ENCODE data around the gene ZNF277.
"Not testable (repeated sequence)": the region's sequence is repeated elsewhere in the genome, so short reads cannot be mapped to it uniquely, and the experiment has no call there.

ZNF277 gene

DNA sequence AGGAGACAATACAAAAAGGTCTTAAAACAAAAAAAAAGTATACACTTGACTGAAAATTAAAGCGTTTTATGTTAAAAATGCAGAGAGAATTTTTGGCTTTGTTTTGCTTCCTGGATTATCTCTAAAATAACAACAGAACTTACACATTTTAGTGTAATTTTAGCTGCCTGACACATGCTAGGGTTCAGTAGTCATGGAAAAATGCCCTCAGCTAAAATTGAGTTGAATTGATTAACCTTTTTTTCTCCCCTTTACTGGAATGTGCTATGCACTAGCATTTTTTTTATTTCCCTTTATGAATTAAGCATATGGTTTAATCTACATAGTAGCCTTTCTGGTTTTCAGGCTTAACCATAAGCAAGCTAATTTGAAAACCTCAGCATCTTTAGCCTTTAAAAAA lies 89.9 kb downstream of the ZNF277 start:
- no peak for DNase-seq (ENCODE audit: low read depth)

DNA sequence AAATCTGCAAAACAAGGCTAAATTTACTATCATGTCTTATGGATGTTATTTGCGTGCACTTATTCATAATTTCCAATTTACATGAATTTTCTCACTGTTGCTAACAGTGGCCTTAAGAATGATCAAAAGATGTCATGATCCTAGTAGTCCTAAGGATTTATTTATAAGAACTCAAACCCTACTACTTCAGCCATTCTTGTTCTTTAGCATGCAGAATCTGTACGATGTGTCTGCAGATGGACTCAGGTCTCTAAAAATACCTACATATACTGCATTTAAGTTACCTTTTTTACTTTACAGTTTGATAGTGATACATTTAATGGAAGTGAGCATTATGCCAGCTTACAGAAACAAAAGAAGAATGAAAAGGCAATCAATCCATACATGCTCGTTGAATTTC lies 91.2 kb downstream of the ZNF277 start:
- DNase-seq (ENCODE audit: low read depth) = no peak

DNA sequence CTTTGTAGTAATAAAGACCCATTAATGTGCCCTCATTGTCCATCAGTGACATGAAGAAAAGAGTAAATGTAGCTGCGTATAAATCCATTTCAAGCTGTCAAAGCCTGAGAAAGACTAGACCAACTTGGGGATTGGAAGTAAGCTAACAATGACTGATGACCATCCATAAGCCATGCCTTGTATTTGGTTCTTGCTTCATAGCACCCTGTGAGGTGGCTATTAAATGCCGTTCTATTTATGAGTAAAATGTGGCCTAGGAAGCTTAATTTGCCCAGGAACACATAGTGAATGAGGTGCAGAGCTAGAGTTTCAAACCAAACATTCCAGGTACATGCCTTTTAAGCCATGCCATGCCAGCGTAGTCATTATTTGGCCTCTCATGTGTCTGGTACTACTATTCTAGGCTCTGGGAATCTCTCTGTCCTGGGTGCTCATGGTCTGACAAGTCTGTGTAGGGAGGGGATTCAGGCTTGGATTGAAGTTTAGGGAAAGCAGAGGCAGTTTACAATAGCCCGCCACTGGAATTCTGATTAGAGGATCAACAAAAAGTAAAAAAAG lies 92.1 kb downstream of the ZNF277 start:
- no peak for DNase-seq (ENCODE audit: low read depth)

DNA sequence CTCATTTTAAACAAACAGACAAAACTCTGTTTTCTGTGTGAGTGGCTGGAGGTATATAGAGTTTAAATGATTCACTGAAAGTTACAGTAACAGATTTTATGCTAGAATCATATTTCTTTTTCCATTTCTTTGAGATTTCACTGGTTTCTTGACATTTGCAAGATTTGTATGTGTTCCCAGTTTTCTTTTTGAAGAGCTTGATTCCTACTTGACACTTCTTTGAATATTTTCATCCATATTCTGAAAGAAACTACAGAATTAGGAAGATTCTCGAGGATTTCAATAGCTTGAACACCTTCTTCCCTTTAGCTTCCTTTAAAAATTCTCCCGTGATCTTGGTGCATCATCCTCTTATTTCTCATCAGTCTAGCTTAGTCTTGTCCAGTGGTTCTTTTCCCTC lies 93.6 kb downstream of the ZNF277 start:
- DNase-seq (ENCODE audit: low read depth) = no peak

DNA sequence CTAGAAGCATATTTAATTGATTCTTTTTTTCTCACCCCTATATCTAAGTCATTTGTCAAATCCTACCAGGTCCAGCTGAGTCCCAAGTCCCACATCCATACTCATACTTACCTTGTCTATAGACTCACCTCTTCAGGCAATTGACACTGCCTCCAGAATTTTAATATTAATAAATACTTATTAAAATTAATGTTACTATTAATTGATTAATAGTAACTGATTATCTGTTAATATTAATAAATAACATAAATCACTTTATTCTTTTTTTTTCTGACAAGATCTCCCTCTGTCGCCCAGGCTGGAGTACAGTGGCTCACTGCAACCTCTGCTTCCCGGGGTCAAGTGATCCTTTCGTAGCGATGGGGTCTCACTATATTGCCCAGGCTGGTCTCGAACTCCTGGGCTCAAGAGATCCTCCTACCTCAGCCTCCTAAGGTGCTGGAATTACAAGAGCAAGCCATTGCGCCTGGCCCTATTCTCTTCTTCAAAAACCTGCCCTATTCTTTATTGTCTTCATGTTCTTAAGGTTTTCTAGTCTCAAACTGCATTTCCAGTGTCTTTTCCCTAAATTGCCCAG lies 94.4 kb downstream of the ZNF277 start:
- DNase-seq (ENCODE audit: low read depth) = no peak

DNA sequence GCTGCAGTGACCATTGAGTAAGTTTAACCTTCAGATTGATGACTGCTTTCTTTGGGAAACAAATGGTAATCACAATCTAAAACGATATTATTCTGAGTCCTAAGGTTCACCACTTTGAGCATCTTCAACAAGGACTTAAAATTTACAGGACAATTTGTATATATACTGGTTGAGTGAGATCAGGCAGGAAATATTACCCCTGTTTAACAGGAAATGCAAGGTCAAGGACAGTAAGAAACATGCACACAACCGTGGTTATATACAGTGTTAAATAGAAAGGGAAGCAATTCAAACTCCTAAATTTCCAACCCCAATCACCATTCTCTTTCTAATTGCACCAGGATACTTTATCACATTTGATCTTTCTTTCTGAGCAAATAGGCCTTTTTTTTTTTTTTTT lies 96.1 kb downstream of the ZNF277 start:
- no peak for DNase-seq (ENCODE audit: low read depth)

DNA sequence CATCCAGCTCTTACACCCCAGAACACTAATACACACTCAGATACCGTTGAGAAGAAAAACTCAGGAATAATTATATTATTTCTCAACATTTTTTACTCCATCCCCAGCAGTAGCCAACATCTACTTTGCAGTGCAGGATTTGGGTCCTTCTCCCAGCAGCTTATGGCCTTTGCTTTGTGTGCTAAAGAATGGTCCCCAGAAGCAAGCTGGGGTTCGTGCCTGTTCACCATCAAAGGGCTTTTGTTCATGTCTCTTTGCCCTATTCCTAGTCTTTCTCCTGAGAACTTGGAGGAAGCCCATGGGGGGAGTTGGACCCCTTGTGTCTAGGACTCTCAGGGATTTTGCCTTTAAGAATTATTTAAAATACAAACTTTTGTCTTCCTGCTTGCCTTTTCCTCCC lies 100.4 kb downstream of the ZNF277 start:
- DNase-seq (ENCODE audit: low read depth) = no peak

DNA sequence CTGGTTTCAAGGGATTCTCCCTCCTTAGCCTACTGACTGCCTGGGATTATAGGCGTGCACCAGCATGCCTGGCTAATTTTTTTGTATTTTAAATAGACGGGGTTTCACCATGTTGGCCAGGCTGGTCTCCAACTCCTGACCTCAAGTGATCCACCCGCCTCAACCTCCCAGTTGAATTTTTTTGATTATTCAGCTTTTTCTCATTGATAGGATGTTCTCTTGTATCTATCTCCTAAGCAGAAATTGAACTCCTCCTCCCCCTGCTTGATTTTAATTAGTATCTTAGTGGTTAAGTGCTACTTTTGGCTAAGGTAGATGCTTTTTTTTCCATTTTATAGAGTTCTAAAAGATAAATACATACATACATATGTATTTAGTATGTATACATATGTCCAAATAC lies 101.0 kb downstream of the ZNF277 start:
- no peak for DNase-seq (ENCODE audit: low read depth)

DNA sequence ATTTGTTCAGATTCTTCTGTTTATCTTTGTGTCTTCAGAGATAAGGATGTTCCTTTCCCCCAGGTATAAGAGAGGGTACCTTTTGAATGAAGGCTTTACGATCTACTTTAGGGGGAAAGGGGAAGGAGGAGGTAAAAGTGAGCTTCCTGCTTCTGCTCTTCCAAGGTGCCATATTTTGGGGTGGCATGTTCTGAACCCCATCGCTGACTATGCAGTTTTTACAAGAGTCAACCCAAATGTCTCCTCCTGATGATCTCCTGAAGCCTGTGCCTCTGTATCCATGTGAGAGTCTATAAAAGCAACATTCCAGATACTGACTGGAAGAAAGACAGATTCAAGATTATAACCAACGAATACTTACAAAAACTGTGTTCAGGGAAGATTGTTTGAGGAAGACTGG lies 102.5 kb downstream of the ZNF277 start:
- DNase-seq (ENCODE audit: low read depth) = no peak

DNA sequence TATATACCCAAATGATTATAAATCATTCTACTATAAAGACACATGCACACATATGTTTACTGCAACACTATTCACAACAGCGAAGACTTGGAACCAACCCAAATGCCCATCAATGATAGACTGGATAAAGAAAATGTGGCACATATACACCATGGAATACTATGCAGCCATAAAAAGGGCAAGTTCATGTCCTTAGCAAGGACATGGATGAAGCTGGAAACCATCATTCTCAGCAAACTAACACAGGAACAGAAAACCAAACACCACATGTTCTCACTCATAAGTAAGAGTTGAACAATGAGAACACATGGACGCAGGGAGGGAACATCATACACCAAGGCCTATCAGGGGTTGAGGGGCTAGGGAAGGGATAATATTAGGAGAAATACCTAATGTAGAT lies 110.3 kb downstream of the ZNF277 start:
- not testable (repeated sequence) for DNase-seq (ENCODE audit: low read depth)

DNA sequence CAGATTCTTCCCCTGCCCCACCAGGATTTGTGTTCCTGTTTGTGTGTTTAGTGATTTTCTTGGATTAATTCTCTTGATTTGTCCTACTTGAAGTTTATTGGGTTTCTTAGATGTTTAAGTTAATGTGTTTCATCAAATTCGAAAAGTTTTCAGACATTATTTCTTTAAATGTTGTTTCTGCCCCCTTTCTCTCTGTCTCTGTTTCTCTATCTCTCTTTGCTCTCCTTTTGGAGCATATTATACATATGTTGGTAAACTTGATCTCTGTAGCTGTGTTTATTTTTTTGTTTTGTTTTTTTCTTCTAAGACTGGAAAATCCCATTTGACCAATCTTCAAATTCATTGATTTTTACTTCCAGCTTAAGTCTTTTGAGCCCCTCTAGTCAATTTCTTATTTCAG lies 115.6 kb downstream of the ZNF277 start:
- DNase-seq (ENCODE audit: low read depth) = no peak

DNA sequence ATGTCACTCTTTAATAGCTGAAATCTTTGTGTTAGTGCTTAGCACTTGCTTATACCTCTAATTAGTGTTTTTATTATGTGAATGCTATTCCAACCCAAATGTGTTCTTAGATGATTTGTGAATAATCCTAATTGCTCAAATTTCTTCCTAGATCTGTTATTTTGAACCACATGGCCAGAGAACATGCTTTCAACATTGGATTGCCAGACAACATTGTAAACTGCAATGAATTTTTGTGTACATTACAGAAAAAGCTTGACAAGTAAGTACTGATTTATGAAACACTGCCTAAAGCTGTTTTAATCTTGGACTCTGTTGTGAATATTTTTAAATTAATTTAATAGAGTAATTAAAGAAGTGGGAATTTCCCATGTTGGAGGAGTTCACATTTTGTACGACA lies 121.1 kb downstream of the ZNF277 start:
- no peak for DNase-seq (ENCODE audit: low read depth)

DNA sequence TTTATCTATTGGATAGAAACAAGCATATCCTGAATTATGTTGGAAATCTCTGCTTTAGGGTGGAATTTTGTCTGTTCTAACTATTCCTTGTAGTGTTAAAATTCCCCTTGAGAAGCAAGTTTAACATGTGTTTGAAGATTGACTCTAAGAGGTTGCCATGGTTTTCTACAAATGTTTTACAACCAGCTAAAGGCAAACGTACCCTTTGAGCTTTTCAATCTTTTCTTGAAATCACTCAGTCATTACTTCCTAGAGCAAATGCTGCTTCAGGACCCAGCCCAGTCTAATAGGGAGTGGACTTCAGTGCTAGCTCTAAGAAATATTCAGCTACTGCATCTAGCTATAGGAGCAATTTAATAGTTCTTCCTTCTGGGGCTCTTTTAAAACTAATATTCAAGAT lies 125.0 kb downstream of the ZNF277 start:
- DNase-seq (ENCODE audit: low read depth) = no peak

DNA sequence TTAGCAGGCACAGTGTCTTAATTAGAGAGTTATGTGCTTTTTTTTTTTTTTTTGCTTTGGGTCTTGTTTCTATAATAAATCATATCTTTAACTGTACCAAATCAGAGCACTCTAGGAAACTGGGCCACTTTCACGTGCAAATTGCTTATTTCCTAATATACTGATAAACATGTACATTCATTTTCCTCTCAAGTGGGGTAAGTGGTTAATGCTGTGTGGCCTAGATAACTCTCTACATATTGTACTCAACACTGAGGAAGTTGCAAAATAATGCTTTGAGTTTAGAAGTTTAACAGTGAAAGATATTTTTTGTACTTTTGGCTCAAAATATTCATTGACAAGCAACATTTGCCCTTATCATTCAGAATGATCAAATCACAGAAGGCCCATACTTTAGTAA lies 127.9 kb downstream of the ZNF277 start:
- no peak for DNase-seq (ENCODE audit: low read depth)

DNA sequence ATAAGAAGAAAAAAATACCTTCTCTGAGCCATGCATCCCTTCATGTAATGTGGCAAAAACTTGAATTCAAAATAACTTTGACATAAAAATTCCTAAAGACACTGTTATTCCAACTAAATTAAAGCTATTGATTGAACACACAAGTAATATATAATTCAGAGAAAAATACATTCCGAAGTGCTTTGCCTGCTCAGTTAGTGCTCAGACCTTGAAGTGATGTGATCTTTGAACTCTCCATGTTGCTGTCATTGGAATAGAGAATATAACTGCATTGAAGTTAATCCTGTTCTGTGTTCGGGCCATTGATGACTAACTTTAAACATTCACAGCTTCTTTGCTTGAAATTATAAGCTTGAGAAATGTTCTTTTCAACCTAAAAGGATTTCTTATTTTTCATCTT lies 129.8 kb downstream of the ZNF277 start:
- no peak for DNase-seq (ENCODE audit: low read depth)

DNA sequence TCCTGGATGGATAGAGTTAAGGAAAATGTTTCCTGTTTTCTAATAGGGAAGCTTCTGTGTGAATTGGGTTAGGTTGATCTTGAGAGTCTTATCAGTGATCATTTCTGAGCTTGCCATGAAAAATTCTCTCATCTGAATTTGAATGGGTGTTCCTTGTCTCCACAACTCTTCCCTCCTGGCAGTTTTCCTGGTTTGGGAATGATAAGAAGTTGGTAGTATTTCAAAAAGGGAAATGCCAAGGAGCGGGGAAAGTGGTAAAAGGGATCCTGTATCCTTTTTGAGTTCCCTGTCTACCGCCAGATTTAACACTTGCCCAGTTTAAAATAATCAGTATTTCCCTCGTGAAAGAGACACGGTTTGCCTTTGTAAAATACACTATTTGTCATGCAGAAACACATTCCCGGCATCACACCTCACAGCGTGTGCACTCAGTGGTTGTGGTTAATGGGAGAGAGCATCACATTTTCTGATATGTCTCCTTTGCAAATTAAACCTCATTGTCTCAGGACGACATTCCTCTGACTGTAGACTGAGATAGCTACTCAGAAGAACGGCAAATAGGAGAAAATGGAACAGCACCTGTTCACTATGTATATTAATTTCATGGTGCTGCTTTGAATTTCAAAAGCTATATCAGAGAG lies 130.6 kb downstream of the ZNF277 start:
- no peak for DNase-seq (ENCODE audit: low read depth)

DNA sequence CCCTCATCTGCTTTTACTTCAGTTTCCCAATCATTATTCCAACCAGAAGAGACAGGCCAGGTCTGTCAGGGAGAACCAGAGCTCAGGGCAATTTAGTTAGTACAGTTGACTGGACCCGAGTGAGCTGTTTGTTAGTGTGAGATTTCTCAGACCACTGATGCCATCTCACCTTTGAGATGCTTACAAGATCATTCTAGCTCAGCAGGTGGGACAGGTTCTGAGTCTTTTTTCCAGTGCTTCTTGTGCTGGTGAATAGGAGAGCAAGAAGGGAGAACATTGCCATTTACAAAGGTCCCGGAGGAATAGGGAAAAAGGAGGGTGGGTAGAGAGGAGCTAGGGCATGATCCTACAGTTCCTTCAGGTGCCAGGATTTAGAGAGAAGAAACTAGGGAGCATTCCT lies 131.4 kb downstream of the ZNF277 start:
- no peak for DNase-seq (ENCODE audit: low read depth)

DNA sequence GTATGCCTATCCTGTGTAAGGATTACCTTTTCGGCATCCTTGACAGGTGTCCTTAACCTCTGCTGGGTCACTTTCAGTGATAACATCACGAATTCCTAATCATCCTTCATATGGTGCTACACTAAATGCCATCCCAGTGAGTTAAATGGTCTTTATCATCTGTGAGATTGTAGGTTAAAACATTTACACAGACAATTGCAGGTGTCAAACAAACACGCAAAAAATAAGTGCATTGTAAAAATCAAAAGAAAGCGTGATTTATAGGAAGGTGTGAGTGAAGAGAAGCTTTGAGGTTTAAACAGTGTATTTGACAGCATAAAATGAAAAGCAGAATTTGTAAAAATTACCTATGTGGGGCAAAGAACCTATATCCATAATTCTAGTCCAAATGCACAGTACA lies 132.3 kb downstream of the ZNF277 start:
- DNase-seq (ENCODE audit: low read depth) = no peak

DNA sequence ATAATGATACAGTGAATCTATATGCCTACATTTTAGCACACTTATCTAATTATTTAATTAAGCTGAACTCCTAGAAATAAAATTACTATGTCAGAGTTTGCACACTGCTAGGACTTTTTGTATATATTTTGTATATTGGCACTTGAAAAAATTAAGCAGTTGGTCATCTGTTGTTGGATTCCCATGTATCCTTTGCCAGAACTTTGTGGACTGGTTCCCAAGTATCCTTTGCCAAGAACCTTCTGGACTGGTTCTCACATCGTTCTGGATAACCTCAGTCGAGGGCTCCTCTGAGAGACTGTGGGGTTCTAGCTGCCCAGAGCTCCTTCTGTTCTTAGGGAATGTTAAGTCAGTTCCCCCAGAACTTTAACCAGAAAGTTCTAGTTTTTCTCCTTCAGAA lies 135.0 kb downstream of the ZNF277 start:
- DNase-seq (ENCODE audit: low read depth) = no peak

DNA sequence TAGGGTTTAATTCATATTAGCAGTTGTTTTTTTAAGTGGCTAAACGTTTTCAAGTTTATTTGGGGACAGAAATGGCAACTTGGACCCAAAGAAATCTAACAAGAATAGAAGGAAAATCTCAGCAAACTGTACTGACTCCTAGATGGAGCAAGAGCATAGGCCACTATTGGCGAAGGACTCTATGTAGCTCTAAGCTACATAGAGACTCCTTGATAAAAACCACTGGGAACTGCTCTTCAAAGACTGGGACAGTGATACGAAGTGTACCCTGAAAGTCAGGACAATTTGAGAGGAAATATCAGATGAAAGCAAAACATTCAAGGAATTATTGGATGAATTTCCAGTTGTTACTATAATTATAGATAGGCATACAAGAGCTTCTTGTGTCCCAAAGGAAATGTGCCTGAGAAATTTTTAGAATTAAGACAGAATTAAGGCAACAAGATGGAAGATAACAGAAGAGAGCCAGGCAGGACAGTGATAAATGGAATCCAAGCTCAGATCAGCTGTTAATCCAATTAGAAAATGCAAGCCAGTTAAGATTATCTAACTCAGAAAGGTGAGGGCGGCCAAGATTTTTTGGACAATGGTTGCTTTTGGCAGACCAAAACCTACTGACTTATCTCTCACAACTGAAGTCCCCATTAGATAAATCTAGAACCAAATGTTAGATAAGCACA lies 140.0 kb downstream of the ZNF277 start:
- DNase-seq (ENCODE audit: low read depth) = no peak

DNA sequence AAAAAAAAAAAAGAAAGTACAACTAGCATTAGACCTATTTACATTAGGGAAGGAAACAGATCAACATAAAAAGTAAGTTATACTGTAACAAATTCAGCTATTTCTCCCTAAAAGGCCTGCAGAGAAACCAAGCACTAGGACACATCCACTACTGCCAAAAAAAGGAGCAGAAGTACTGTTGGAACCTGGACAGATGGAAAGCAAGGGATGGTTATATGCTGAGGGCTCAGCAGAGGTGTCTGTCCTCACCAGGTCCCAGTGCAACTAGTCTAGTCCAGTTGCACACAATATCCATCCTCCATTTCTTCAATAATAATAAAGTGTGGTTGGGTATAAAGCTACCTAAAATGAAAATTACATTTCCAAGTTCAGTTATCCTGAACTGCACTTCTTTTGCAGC lies 140.6 kb downstream of the ZNF277 start:
- no peak for DNase-seq (ENCODE audit: low read depth)

DNA sequence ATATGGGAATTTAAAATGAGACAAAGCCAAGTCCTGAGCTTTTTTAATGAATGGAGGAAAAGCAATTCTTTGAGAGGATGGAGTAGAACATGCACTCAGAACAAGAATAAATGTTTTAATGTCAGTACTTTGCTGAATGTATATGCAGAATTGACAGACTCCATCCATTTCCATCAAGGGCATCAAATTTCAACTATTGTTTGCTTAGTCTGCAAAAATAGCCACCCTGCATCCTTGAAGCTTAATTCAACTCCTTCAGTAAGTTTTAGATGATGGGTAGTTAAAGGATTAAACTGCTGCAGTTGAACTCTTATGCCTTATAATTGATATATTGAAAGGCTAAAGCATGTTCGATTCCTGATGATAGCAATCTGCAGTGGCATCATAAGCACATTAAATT lies 144.1 kb downstream of the ZNF277 start:
- no peak for DNase-seq (ENCODE audit: low read depth)

DNA sequence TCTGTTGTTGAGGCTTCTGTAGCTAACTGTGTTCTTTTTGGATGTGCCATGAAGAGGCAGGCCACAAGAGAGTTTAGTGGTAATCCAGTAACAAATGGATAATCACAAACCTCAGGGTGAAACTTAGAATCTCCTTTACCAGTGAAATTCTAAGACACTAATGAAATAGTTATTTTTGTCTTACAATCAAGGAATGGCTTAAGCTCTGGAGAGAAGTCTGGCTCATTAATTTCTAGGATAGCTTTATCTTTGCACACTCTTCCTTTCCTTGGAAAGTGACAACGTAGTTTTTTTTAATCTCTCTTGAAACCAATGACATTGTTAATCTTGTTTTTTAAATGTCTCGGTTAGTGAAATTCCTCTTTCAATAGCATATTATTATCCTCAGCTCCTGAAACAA lies 150.1 kb downstream of the ZNF277 start:
- no peak for DNase-seq (ENCODE audit: low read depth)

DNA sequence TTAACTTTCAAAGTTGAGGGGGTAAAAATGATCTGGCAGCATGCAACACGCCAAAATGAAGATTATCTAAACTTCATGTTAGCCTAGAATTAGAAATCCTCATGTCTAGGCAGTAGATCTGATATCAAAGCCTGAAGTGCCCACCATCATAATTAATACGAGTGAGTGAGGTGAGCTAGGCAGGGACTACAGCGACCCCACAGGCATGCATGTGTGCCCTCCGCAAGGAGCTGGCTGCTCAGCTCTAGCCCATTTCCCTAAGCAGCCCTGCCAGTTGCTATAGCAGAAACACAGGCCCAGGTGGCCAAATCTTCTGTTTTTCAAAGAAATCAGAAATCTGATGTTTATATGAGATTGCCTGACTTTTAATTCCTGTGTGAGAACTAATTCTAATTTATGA lies 150.6 kb downstream of the ZNF277 start:
- no peak for DNase-seq (ENCODE audit: low read depth)
